Renal cortex interstitium (tissue), 11 donors: ENCODE measurements around the gene USP3. TPM values are rescaled to one million over a fixed set of nuclear protein-coding genes. Genes with fewer than 3 reads are reported as not detected.

Experiments used
- DNase-seq, 11 donors: peaks; one replicate each; pipeline ENCODE4 v3.0.0-alpha.2; 2013; ENCODE audit warnings: low read depth in 9 of 11, low spot score in 4 of 11; ENCODE audit errors: extremely low read depth in 1 of 11
- polyA plus RNA-seq, 3 donors: library from polyadenylated mRNA; unstranded; fragments of 120-200 nt; gene quantifications; one replicate each; pipeline ENCODE4 v1.2.1, GENCODE V29; 2013; ENCODE audit not compliant: insufficient read length in 3 of 3

The USP3 gene
- polyA plus RNA-seq, 3 donors, result 35.3 to 44.2 (median 39.3) TPM

DNA sequence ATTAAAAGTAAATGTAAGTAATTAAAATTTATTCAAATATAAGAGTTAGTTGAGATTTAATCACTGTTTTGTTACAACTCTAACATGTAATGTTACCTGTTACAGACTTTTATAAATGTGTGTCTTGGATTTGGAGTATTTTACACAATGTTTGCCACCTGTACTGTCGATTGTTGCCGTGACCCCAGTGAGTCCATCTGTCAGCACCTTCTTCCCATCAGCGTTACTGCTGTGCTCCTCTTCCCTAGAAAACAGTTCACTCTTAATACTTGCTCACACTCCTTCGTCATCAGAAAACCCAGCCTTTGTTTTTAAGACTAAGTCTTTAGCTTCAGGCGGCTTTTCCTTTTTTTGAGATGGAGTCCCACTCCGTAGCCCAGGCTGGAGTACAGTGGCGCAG lies 52.3 kb downstream of the USP3 start:
- DNase-seq, result no peak

GRCh38 chr15:63559753-63560152 lies 55.4 kb downstream of the USP3 start:
- DNase-seq, result no peak

DNA sequence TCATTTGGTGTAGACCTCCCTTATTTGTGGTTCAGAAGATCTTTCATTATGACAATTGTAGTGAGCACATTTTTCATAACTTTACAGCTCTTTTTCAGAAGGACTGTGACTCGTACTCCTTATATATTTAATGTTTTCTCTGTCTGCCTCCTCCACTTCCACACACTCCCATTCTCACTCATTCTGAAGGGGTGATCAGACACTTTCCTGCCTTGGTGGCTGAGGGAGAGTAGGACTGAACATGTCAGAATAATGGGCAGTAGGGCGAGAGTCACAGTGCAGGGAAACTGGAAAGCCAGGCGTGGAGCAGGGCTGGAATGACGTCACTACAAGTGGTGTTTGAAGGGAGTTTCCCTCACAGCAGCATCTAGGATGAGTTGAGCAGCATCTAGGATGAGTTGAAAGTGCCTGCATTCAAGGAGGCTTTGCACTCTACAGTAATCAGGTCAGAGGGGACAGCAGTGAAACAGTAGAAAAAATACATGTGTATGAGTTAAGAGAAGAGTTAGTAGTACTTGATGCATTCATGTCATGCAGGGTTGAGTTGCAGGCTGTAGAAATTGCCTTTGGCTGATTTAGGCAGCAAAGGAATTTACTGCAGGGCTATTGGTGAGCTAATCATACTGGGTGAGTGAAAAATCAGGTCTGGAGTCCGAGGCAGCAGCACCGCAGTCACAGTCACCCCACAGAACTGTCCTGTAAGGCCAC lies 56.5 kb downstream of the USP3 start:
- DNase-seq, result no peak

GRCh38 chr15:63564093-63564492 lies 59.7 kb downstream of the USP3 start:
- no peak for DNase-seq

DNA sequence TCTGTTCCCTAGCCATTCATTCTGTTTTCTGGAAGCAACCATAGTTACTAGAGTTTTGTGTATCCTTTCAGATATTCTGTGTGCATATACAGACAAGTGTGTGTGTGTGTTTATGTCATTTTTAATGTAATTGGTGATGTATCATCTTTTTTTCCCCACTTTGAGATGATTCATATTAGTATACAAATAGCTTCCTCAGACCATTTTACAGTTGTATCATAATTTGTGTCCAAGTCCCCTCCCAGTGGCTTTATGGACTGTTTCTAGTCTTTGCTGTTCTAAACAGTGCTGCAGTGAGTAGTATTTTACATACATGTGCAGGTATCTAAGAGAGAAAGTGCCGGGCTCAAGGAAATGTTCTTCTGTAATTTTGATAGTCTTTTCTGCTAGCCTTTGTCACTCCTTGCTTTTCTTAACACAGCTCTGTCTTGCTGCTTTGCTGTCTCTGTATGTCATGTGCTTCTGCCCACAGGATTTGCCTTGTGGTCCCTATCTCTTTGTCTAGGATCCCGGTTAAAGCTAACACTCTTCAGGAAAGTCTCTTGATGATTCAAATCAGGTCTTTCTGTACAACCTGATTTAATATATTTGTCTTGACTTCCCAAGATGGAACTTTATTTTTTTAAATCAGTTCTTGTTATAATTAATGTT lies 61.3 kb downstream of the USP3 start:
- no peak for DNase-seq

DNA sequence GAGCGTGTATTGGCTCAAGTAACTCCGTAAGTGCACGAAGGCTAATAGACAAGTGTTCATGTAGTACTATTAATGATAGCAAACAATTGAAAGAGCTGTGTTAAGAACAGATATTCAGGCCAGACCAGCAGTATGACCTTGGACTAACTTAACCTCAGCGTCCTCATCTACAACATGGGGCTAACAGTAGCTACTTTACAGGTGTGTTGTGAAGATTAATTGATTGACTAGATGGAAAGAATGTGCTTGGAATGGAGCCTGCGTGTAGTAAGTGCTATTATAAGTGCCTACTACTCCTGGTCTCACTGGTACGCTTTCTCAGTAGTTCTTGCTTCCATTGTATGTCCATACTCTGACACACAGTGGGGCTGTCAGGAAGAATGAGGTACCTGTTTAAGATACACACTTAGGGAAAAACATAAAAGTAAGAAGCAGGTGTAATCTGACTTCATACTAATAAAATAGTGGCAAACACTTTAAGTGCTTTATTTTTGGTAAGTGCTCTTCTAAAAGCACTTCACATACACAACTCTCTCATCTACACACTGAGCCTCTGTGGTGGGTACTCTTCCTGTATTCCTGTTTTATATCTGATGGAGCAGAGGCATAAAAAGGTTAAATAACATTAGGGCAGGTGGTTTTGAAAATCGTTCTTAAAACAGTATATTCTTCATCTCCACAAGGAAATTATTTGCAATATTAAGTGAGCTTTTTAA lies 68.5 kb downstream of the USP3 start:
- no peak for DNase-seq

- peak in 1 of 11 donors; percentile 38 for DNase-seq
These were observed 69.1 kb downstream of the USP3 start for GRCh38 chr15:63573533-63573932.

DNA sequence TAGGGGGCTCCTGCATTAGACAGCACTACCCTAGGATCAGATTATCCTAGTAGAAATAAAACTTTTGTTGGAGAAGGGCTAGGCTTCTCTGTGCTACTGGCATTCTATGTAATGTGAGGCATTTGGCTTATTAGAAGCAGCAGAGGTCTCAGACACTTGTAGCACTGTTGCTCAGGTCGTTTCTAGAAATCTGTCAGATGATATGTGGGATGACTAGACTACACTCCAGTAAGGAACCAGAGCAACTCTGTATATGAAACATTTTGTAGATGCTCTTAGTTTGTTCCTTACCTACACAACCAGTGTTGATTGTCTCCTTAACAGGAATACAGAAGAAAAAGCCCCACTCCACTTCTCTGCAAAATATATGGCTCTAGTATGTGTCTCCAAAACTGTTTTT lies 70.9 kb downstream of the USP3 start:
- DNase-seq, result no peak

DNA sequence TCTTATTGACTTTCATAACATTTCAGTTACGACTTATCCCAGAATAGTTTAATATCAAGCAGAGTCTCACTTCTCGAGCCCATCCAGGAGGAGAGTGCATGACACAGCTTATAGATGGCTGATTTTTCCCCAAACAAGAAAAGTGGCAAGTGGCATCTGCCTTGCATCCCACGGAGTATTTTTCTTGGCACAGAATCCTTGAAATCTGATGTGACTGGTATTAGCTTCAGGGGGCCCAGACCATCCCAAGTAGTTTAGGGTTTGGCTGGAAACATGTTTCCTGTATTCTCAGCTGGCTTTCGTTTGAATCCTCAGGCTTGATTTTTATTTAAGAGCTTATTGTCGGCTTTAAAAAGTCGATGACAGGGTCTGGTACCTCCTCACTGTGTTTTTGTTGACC lies 72.0 kb downstream of the USP3 start:
- DNase-seq, result no peak

GRCh38 chr15:63582179-63582578 lies 77.8 kb downstream of the USP3 start:
- no peak for DNase-seq

DNA sequence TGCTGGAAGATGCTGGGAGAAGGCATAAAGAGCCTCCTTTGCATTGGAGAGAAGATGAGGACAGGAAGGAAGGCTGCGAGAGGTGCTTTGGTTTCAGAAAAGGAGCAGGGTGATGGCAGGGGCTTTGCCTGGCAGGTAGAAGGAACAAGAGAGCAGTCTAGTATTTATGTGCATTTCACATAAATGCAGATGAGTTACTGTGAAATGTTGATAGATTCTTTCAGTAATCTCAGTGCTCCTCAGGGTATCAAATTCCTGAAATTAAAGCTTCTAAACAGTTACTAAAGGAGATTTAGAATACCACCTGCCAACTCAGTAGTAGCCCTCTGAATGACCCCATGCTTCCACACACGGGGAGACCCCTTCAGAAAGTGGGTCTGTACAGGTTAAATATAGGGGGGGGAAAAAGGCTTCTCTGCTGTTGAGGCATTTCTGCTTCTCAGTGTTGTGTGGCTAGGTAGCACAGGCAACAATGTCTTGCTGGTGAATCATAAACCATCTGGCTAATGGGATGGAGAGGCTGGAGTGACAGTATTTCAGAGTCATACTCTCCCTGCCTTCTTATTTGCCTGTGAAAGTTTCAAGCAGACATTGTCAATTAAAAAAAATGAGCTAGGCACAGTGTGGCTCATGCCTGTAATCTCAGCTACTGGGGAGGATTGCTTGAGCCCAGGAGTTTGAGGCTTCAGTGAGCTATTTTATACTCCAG lies 78.5 kb downstream of the USP3 start:
- peak in 1 of 11 donors; percentile 26 for DNase-seq

GRCh38 chr15:63586790-63587189 lies 82.4 kb downstream of the USP3 start:
- DNase-seq, result no peak

DNA sequence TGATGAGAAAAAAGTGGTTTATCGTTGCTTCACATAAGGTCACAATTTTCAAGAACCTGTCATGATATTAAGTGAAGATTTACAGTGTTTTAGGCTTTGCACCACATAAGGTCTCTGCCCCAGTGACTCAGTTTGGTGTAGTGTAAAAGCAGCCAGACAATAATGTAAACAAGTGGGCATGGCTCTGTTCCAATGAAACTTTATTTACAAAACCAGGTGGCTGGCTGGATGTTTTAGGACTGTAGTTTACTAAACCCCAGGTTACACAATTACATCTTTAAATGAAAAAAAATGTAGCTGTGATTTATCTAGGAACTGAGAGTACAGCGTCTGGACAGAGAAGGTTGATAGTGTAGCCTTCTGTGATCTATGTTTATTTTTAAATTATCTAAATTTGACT lies 83.1 kb downstream of the USP3 start:
- DNase-seq, result no peak

GRCh38 chr15:63588826-63589225 lies 84.4 kb downstream of the USP3 start:
- DNase-seq, result no peak

GRCh38 chr15:63593705-63594671 lies 89.6 kb downstream of the USP3 start:
- no peak for DNase-seq

GRCh38 chr15:63595065-63595464 lies 90.7 kb downstream of the USP3 start:
- no peak for DNase-seq

- no peak for DNase-seq
These were observed 91.3 kb downstream of the USP3 start for GRCh38 chr15:63595688-63596087.

- DNase-seq, result no peak
These were observed 92.3 kb downstream of the USP3 start for GRCh38 chr15:63596676-63597037.
